T-helper 1 cell (primary cell): ENCODE measurements around the gene FOXJ2.
"Not testable (repeated sequence)": the region's sequence is repeated elsewhere in the genome, so short reads cannot be mapped to it uniquely, and the experiment has no call there.

ENCODE experiments used
- DNase-seq, 5 donors: peaks; one replicate each; pipeline ENCODE4 v3.0.0-alpha.2; 2012 to 2020

The FOXJ2 gene

DNA sequence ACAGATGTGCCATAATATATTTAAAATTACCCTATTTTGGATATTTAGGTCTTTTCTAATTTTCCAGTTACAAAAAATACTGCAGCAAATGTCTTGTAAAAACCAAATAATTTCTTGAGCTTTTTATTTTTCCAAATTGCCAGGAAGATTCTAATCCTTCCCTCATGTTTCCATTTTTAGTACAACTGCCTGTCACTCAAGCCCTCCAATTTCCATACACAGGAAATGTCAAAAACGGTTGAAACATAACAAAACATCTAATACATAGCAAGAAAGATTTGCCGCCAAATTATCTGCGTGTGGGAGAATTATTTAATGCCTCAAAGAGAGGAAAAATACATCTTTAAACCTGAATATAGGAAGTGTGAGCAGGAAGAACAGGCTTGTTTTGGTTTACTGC lies 2.3 kb upstream of the FOXJ2 start:
- no peak for DNase-seq

DNA sequence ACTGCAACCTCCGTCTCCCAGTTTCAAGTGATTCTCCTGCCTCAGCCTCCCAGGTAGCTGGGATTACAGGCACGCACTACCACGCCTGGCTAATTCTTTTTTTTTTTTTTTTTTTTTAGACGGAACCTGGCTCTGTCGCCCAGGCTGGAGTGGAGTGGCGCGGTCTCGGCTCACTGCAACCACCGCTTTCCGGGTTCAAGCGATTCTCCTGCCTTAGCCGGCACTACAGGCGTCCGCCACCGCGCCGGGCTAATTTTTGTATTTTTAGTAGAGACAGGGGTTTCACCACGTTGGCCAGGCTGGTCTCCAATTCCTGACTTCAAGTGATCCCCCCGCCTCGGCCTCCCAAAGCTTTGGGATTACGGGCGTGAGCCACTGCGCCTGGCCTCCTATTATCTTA lies 1.5 kb upstream of the FOXJ2 start:
- DNase-seq: not testable (repeated sequence)

DNA sequence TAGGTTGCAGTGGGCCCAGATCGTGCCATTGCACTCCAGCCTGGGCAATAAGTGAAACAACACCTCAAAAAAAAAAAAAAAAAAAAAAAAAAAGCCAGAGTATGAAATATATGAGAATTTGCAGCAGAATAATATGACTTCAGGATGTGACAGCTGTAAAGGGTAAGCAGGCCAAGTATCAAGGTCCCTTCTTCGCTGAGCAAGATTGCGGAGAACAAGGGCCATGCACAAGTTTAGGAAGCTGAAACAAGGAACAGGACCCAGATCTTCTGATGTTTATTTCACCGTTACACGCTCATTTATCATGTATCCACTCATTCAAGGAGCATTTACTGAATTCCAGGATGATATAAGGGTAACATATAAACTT lies 659 bp upstream of the FOXJ2 start:
- DNase-seq: no peak

DNA sequence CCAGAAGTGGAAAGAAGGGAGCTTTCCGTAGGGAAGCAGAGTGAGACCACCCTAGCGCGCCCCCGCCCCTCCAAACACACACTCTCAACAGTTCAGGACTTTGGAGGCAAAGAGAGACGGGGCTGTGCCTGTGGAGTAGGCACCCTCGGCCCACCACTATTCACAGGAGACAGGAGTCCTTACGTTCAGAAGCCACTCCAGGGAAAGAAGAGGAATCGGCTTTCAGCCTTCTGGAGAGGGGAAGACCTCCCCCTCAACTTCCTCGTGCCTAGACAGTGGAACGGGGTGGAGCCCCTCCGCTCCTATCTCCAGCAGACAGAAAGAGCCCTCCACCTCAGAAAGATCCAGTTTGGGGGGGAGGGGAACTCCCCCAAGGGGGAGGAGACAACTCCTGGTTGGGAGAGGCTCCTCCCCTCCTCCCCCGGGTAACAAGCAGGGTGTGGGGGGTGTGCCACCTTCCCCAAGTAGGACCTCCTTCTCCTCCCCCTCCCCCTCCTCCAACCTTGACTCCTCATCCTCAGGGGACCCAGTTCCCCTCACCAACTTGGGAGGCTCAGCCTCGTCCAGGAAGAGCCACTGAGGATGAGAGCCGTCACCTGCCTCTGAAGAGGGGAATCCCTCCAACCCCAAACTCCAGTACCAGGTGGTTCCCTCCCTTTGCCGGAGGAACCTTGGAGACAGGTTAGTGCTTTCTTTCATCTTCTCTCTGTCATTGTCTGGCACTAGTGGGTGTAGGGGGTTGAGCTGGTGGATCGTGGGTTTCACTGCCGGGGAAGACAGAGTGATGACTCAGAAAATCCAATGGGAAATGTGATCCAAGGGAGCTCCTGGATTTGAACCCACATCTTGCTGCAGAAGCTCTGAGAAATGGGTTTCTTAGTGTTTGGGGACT lies 883 bp downstream of the FOXJ2 start:
- peak; percentile 14 to 39 (median 35) for DNase-seq

DNA sequence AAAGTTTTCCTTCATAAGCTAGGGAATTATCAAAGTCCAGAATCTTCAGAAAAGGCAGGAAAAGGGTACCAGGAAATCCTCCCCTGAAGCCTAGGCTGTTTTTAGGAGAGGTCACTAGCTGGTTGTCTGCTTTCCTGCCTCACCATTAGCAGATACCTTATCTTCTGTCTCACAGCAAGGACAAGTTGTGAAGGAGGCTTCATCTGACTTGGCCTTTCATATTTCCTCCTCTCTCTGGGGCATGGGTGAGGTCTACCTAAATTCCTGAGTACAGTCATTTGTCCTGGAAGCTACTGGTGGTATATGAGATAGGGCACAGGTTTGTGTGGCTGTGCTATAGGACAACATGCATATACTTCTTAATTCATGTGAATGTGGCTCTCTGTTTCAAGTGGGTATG lies 2.3 kb downstream of the FOXJ2 start:
- DNase-seq: no peak

DNA sequence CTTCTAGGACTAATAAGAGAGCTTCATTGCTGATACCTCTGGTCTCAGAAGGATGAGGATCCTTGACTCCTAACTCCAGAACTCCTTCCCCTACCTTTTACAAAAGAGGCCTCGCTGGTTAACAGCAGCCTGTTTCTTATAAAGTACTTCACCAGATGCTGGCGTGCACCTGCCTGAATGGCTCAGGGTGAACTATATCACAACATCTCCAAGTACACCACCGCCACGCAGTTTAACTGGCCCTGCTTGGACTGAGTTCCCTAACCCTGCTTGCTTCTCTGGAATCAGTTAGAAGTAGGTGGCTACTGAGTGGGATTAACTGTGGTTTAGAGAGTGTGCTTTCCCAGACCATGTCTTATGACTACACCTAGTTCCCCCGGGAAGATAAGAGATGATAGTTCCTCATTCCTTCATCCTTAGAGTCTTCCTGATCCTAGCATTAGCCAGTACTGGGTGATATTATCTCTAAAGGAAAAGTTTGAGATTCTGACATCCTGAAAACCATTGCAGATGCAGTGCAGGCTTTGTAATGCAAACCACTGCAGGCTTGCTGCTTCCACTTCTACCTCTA lies 3.0 kb downstream of the FOXJ2 start:
- DNase-seq: no peak

DNA sequence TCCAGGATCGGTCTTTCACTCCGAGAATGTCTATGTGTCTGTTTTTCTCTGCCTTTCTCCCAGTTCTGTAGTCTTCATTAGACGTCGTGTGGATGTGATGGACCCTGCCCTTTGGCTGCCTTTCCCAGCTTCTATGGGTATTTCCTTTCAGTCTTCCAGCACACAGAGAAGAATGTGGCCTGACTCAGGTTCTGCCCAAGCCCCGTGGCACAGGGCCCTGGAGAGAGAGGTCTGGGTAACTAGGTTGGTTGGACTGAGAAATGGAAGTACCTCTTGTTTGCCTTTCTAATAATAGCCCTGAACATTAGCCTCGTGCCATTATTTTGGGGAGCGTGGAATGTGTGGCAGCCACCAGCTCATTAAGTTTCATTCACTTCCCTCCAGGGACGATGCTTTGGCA lies 3.8 kb downstream of the FOXJ2 start:
- DNase-seq: no peak

DNA sequence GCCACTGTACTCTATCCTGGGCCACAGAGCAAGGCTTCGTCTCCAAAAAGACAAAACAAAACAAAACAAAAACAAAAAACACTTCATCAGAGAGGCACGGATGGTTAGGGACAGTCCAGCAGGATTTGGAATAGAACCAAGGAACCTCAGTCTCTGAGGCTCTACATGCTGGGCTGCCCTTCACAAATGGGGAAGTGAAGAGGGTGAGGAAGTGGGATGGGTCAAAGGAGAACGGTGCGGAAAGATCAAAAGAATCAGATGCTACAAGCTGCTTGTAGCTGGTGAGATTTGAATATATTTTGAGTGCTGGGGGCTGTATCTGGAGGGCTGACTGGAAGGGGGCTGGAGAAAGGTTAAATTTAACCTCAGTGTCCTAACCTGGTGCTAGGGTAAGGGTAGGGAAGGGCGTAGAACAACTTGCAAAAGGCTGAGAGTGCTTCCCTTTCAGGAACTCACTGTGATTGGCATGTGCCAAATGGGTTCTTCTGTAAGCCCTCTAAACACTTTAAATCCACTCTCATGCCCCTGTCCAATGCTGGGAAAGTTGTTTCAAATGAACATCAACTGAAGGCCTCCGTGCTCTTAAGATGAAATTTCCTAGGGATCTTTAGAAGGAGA lies 4.6 kb downstream of the FOXJ2 start:
- DNase-seq: no peak

DNA sequence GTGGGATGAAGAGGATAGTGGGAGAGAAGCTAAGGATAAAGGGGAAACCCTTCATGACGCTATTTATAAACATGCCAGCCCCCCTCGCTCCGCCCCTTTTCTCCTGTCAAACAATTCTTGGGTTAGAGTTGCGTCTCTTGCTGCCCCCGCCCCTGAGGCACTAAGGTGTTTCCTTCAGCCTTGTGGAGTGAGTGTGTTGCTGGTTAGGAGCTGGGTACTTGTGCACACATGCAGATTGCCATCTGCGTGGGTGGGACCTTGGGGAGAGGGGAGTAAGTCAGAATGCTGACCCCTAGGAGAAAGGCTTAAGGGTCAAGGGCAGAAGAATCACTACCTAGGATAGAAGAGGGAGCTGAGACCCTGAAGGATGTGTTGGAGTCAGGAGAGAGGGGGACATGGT lies 5.4 kb downstream of the FOXJ2 start:
- DNase-seq: no peak

DNA sequence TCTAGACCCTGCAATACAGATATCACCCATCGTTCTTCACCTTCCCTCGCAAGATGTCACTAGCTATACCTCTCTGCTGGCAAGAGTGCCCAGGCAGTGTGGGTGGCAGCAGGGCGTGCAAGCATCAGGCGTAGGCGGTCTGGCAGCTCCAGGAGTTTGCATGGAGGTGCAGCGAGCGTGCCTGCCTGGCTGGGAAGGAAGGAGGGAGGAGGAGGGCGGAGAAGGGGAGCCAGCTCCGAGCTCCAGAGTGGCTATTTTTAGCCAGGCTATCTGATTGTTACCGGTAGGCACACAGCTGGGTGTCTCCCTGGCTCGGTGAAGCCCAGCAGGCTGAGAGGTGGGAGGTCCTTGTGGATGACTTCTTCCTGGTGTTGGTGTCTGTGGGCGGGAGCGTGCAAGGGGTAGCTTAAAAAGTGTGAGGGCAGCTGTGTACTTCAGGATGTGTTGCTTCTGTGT lies 6.2 kb downstream of the FOXJ2 start:
- DNase-seq: peak in 1 of 5 donors; percentile 16

DNA sequence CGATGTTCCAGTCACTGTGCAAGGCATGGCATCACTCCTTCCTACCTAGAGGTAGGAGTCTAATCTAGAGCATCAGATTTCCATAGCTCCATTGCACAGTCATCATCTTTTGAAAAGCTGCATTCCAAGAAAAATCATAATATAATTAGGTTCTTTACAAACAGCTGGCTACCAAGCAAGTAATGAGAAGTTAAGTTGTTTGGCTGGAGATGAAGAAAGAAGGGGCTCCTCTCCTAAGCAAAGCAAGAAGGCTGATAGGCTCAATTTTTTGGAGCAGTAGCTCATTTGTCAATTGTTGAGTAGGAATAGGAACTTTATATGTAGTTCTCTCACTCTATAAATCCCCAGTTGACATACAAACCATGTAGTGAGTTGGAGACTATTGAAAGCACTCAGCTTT lies 8.3 kb downstream of the FOXJ2 start:
- DNase-seq: no peak

DNA sequence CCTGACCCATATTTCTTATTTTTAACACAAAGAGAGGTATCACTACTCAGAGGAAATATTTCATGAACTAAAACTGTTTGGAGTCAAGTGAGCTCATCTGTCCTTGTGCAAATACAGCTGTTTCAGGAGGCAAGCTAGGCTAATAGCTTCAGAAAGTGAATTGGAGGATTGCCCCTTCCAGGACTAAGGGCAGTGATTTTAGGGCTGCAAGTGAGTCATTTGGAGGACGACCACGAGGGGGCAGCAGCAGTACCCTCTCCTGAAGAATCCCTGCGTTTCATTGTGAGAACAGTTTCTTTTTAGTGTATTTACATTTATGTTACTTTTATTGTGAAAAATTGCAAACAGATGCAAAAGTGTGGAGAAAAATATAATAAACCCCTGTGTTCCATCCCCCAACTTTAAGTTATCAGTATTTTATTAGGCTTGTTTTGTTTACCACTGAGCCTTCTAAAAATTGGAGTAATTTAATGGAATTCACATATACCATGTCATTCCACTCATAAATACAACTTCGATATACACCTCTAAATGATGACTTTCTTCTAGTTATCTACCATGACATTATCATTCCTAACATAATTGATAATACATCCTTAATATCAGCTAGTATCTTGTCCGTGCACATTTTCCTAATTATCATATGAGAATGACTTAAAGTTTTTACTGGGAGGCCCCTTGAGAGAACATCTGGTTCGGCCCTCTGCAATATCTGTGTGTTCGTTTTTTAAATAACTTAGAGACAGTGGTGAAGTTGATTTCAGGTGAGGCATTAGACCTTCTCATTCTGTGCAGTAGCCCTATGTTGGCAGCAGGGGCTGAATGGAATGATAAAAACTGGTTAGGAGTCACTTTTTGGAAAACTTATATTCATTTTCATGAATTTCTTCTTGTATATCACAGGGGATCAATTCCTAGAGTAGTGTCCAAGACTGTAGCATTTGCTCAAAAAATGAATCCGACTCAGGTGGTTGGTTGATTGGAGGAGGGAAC lies 13.7 kb downstream of the FOXJ2 start:
- peak; percentile 53 to 80 (median 68) for DNase-seq

DNA sequence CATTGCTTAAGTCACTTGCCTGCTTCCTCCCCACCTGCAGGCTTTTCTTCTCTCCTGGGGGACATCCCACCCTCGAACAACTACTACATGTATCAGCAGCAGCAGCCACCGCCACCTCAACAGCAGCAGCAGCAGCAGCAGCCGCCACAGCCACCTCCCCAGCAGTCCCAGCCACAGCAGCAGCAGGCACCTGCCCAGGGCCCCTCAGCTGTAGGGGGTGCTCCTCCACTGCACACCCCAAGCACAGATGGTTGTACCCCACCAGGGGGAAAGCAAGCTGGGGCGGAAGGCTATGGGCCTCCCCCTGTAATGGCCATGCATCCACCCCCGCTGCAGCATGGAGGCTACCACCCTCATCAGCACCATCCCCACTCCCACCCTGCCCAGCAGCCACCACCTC lies 15.3 kb downstream of the FOXJ2 start:
- DNase-seq: no peak

DNA sequence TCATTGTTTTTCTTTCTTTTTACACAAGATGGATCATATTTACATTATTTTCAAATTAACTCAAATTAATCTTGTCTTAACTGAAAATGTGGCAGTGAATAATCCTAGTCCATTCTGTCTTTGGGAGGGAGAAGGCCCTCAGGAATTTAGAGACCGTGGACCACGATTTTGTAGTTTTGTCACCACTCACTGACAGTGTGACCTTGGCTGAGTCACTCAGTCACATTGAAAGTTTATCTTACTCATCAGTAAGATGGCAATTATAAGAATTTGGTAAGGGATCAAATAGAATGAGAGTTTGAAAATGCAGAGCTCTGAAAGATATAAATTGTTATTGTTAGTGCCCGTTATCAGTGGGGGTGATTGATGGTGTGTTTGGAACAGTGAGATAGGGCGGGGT lies 16.4 kb downstream of the FOXJ2 start:
- no peak for DNase-seq

DNA sequence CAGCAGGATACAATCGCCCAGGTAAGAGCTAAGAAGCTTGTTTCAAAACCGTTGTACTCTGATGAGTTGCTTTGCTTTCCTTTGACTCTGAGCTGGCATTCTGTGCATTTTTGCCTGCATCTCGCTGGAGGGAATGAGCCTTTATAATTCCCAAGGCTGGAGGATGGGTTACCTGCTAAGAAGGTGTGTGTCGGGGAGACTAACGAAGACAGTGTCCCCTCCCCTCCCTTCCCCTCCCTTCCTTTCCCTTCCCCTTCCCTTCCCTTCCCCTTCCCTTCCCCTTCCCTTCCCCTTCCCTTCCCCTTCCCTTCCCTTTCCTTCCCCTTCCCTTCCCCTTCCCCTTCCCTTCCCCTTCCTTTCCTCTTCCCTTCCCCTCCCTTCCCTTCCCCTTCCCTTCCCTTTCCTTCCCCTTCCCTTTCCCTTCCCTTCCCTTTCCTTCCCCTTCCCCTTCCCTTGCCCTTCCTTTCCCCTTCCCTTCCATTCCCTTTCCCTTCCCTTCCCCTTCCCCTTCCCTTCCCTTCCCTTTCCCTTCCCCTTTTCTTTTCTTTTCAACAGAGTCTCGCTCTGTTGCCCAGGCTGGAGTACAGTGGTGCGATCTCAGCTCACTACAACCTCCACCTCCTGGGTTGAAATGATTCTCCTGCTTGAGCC lies 18.2 kb downstream of the FOXJ2 start:
- DNase-seq: no peak

DNA sequence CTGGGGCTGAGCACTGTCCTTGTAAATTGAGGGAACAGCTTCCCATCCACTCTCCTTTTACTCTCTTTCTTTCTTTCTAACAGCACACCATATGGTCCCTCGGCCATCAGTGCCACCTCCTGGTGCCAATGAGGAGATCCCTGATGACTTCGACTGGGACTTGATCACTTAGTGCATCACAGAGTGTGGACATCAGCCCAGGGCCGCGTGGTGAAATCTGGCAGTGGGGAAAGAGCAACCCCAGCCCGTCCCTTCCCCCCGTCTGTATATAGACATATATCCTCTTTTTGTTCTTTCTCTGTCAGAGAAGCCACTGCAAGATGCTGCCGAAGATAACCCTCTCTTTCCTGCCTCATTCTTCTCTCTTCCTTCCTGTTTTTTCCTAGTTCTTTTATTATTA lies 20.2 kb downstream of the FOXJ2 start:
- no peak for DNase-seq

DNA sequence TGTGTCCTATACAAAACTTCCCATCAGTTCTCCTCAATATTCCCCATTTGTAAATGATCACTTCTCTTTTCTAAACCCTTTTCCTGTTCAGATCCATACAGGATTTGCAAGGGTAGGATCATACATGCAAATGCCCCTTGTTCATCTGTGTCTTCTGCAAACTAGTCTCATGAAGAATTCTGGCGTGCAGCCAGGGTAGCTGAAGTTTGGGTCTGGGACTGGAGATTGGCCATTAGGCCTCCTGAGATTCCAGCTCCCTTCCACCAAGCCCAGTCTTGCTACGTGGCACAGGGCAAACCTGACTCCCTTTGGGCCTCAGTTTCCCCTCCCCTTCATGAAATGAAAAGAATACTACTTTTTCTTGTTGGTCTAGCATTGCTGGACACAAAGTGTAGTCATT lies 22.3 kb downstream of the FOXJ2 start:
- no peak for DNase-seq

DNA sequence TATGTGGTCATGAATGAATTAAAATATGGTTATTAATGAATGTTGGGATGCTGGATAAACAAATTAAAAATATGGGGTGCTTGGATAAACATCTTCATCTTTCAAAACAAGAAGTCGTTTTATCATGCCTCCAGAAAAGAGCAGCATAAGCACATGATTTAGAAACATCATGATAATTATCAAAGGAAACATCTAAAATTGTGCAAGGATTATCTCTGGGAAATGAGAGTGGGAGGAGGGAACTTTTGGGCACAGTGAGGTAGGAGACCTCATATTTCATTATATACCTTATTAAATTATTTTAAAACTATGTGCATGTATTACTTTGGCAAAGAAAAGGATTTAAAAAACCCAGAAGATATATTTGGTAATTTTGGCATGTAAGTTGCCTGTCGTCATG lies 24.8 kb downstream of the FOXJ2 start:
- no peak for DNase-seq

DNA sequence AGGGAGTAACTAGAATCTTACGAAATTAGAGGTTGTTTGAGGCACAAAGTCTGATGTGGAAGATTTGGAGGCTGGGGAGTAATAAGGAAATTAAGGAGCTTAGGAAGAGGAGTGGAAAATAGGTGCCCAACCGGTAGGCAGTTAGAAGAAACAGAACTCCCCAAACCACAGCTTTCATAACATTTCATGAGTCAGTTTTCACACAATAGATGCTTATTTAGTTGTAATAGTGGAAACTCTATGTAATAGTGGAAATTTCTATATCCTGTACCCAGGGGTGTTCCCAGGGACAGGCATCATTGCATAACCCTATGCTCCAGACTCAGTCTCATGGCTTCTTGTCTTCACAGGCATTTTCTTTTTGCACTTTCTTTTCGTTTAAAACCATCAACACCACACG lies 25.3 kb downstream of the FOXJ2 start:
- DNase-seq: no peak

DNA sequence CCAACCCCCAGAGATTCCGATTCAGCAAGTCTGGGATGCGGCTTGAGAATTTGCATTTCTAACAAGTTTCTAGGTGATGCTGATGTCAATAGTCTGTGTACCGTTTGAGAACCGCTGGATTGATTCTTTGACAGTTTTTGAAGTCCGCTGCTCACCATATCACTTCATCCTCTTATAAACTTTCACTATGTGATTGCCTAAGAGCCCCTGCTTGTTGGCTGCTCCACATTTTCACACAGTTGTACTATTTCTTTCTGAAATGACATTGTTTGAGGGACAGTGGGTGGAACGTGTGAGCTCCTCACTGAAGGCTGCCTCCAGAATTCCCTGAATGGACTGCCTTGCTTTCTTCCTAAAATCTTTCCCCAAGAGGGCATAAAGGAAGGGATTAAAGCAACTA lies 26.0 kb downstream of the FOXJ2 start:
- no peak for DNase-seq

DNA sequence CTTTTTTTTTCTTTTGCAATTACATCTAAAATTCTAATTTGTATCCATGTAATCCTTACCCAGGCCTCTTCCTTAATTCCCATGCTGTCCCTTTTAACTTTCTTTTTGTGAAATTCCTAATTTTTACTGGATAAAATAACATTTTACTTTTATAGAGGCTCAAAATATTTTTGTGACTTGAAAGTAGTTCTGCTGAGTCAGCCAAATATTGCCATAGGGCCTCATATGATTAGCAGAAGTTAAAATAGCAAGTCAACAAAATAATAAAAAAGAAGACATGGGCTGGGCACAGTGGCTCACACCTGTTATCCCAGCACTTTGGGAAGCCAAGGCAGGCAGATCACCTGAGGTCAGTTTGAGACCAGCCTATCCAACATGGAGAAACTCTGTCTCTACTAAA lies 31.6 kb downstream of the FOXJ2 start:
- DNase-seq: no peak

DNA sequence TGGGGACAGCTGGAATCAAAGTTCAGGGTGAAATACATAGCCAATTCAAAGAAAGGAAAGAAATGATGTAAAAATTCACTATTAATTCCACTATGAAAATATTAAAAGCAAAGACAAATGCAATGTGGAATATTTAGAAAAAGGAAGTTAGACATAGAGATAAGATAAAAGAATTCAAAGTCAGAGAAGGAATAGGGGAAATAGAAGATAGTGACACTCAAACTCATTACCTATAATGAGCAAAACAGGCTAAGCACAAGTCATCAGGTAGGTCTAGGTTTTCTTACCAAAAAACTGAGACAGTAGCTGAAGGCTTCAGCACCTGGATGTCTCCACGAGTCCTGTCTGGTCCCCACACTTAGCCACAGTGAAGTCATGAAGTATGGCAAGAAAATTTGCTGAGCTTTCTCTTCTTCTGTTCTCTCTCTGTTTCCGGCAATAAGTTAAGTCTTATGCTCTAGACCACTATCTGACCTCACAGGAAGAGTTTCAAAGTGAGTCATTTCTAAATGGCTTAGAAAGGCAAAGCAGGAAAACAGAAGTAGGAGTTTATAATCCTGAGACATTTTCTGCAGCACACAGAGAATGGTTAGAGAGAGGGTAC lies 33.6 kb downstream of the FOXJ2 start, which contains the start of gene C3AR1:
Gene C3AR1 (minus strand): TSS at position 369 of the 604 bp plus-strand sequence. CDS start 6,174 bp downstream, outside the sequence.
- peak in 4 of 5 donors; percentile 39 to 79 (median 46) for DNase-seq
